ENCODE measurements around the gene MYL12A.

MYL12A gene

GRCh38 chr18:3235846-3236245 lies 11.8 kb upstream of the MYL12A start:
- H3K4me3 ChIP-seq (replicated peaks; ENCODE audit: low read depth, low read length), result no peak overlapping the region
- no peak for DNase-seq (ENCODE audit: low read depth)
- TF ChIP-seq CTCF (IDR thresholded peaks at IDR 0.05; ENCODE audit: low read length, missing control alignments), result no peak

- no peak for TF ChIP-seq CTCF (IDR thresholded peaks at IDR 0.05; ENCODE audit: low read length, missing control alignments)
- H3K4me3 ChIP-seq (replicated peaks; ENCODE audit: low read depth, low read length), result no peak overlapping the region
- no peak for DNase-seq (ENCODE audit: low read depth)
These were observed 11.1 kb upstream of the MYL12A start for GRCh38 chr18:3236470-3236869.

- no peak overlapping the region for H3K4me3 ChIP-seq (replicated peaks; ENCODE audit: low read depth, low read length)
- TF ChIP-seq CTCF (IDR thresholded peaks at IDR 0.05; ENCODE audit: low read length, missing control alignments), result peak; percentile 17
- DNase-seq (ENCODE audit: low read depth), result no peak
These were observed 8.9 kb upstream of the MYL12A start for GRCh38 chr18:3238742-3239141.

- no peak for TF ChIP-seq CTCF (IDR thresholded peaks at IDR 0.05; ENCODE audit: low read length, missing control alignments)
- no peak for DNase-seq (ENCODE audit: low read depth)
- H3K4me3 ChIP-seq (replicated peaks; ENCODE audit: low read depth, low read length), result peak overlapping the region; percentile 91
These were observed 2.4 kb upstream of the MYL12A start for GRCh38 chr18:3245185-3245564.

GRCh38 chr18:3245853-3246634 lies 1.6 kb upstream of the MYL12A start:
- H3K4me3 ChIP-seq (replicated peaks; ENCODE audit: low read depth, low read length), result peak overlapping the region; percentile 91
- DNase-seq (ENCODE audit: low read depth), result peak; percentile 92
- peak; percentile 93 for TF ChIP-seq CTCF (IDR thresholded peaks at IDR 0.05; ENCODE audit: low read length, missing control alignments)

GRCh38 chr18:3246635-3247239 lies 864 bp upstream of the MYL12A start:
- peak; percentile 30 for DNase-seq (ENCODE audit: low read depth)
- no peak for TF ChIP-seq CTCF (IDR thresholded peaks at IDR 0.05; ENCODE audit: low read length, missing control alignments)

More at GRCh38 chr18:3246635-3247239, 864 bp upstream of the MYL12A start:
- H3K4me3 ChIP-seq (replicated peaks; ENCODE audit: low read depth, low read length), result peak overlapping the region; percentile 91
